IMR-90 (cell line): ENCODE data around the gene DNAJC4.

ENCODE experiments used
- MAFK ChIP-seq: IDR thresholded peaks from 2 replicates; pipeline ENCODE4 v1.6.1; 2012; ENCODE audit warnings: low read depth, low read length, improper control_type of control experiment
- TF ChIP-seq, protein P1 (sequence below): conservative IDR thresholded peaks from 2 replicates; pipeline ENCODE4 v1.5.1; 2012; ENCODE audit warnings: mild to moderate bottlenecking, low read depth, low read length, improper control_type of control experiment

DNA sequence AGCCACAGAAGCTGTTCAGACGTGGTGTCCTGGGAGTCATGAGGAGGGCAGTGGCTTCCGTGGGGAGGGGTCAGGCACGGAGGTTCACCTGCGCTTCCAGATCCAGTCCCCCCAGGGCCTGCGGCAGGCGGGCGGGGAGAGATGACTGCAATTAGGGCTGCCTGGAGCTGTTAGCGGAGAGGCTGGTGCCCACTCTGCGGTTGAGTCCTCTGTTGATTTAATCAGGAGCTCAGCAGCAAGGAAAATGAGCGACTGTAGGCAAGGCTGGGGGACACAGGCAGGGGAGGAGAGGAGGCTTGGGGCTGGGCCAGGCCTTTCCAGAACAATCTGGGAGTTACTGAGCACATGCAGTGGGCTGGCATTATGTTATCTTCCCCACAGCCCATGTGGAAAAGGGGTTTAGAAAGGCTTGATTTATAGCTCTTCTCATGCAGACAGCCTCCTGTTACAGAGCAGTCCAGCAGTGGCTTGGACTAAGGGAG lies 34.1 kb downstream of the DNAJC4 start:
- TF ChIP-seq, protein P1, sequence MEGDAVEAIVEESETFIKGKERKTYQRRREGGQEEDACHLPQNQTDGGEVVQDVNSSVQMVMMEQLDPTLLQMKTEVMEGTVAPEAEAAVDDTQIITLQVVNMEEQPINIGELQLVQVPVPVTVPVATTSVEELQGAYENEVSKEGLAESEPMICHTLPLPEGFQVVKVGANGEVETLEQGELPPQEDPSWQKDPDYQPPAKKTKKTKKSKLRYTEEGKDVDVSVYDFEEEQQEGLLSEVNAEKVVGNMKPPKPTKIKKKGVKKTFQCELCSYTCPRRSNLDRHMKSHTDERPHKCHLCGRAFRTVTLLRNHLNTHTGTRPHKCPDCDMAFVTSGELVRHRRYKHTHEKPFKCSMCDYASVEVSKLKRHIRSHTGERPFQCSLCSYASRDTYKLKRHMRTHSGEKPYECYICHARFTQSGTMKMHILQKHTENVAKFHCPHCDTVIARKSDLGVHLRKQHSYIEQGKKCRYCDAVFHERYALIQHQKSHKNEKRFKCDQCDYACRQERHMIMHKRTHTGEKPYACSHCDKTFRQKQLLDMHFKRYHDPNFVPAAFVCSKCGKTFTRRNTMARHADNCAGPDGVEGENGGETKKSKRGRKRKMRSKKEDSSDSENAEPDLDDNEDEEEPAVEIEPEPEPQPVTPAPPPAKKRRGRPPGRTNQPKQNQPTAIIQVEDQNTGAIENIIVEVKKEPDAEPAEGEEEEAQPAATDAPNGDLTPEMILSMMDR: no peak
- TF ChIP-seq MAFK: no peak
